Trophoblast cell (in vitro differentiated cells and primary cell): ENCODE results near the gene CCR5.
"Not testable (repeated sequence)": the region's sequence is repeated elsewhere in the genome, so short reads cannot be mapped to it uniquely, and the experiment has no call there.

Experiments used
- DNase-seq, 2 donors: peaks; one replicate each; pipeline ENCODE4 v3.0.0-alpha.2; 2016
- H2AFZ ChIP-seq: 2 replicates; pipeline ENCODE4 v1.6.1; 2013; ENCODE audit warnings: low read length, moderate library complexity, mild to moderate bottlenecking; ENCODE audit not compliant: insufficient read depth, poor library complexity
- H2AK5ac ChIP-seq: 2 replicates; pipeline ENCODE4 v1.6.1; 2013; ENCODE audit warnings: mild to moderate bottlenecking, low read length
- H2BK120ac ChIP-seq: 2 replicates; pipeline ENCODE4 v1.6.1; 2013; ENCODE audit warnings: low read length, mild to moderate bottlenecking, moderate library complexity; ENCODE audit not compliant: insufficient read depth, poor library complexity
- H2BK12ac ChIP-seq: 2 replicates; pipeline ENCODE4 v1.6.1; 2013; ENCODE audit warnings: mild to moderate bottlenecking, low read length, moderate library complexity
- H2BK5ac ChIP-seq: 2 replicates; pipeline ENCODE4 v1.6.1; 2013; ENCODE audit warnings: low read length, low read depth, moderate library complexity, mild to moderate bottlenecking; ENCODE audit not compliant: poor library complexity
- H3K14ac ChIP-seq: 2 replicates; pipeline ENCODE4 v1.6.1; 2013; ENCODE audit warnings: mild to moderate bottlenecking, low read length
- H3K18ac ChIP-seq: 2 replicates; pipeline ENCODE4 v1.6.1; 2013; ENCODE audit warnings: mild to moderate bottlenecking, low read length
- H3K23ac ChIP-seq: 2 replicates; pipeline ENCODE4 v1.6.1; 2013; ENCODE audit warnings: low read length
- H3K27ac ChIP-seq: 2 replicates; pipeline ENCODE4 v1.5.1; 2013; ENCODE audit warnings: low read depth, mild to moderate bottlenecking, inconsistent platforms, low read length, moderate library complexity
- H3K27me3 ChIP-seq: 2 replicates; pipeline ENCODE4 v1.6.1; 2013; ENCODE audit warnings: inconsistent platforms, mild to moderate bottlenecking, low read length, moderate library complexity; ENCODE audit not compliant: insufficient read depth
- H3K36me3 ChIP-seq, 2 experiments: 1 replicate in 1 of 2; 2 replicates in 1 of 2; pipeline ENCODE4 v1.6.1; 2013; ENCODE audit warnings: low read length in 2 of 2, mild to moderate bottlenecking in 2 of 2, moderate library complexity in 1 of 2; ENCODE audit not compliant: insufficient read depth in 2 of 2, control insufficient read depth in 1 of 2
- H3K4ac ChIP-seq: 2 replicates; pipeline ENCODE4 v1.6.1; 2013; ENCODE audit warnings: low read depth, mild to moderate bottlenecking, low read length, moderate library complexity
- H3K4me1 ChIP-seq, 2 experiments: 1 replicate in 1 of 2; 2 replicates in 1 of 2; pipeline ENCODE4 v1.6.1; 2013; ENCODE audit warnings: low read length in 2 of 2, mild to moderate bottlenecking in 2 of 2, moderate library complexity in 1 of 2; ENCODE audit not compliant: insufficient read depth in 2 of 2, control insufficient read depth in 1 of 2
- H3K4me2 ChIP-seq: 2 replicates; pipeline ENCODE4 v1.6.1; 2013; ENCODE audit warnings: inconsistent platforms, mild to moderate bottlenecking, low read length, moderate library complexity
- H3K4me3 ChIP-seq: 2 replicates; pipeline ENCODE4 v1.5.1; 2013; ENCODE audit warnings: mild to moderate bottlenecking, low read depth, low read length, inconsistent platforms
- H3K79me1 ChIP-seq: one replicate; pipeline ENCODE4 v1.6.1; 2013; ENCODE audit warnings: low read length
- H3K79me2 ChIP-seq: 2 replicates; pipeline ENCODE4 v1.6.1; 2013; ENCODE audit warnings: low read length, mild to moderate bottlenecking; ENCODE audit not compliant: control insufficient read depth, insufficient read depth, poor library complexity
- H3K9ac ChIP-seq: 2 replicates; pipeline ENCODE4 v1.6.1; 2013; ENCODE audit warnings: mild to moderate bottlenecking, low read length
- H3K9me3 ChIP-seq: 2 replicates; pipeline ENCODE4 v1.6.1; 2013; ENCODE audit warnings: low read depth, mild to moderate bottlenecking, control low read depth, inconsistent platforms, low read length; ENCODE audit not compliant: insufficient read depth
- H4K12ac ChIP-seq: 2 replicates; pipeline ENCODE4 v1.6.1; 2013; ENCODE audit warnings: low read depth, mild to moderate bottlenecking, low read length, moderate library complexity
- H4K8ac ChIP-seq: 2 replicates; pipeline ENCODE4 v1.6.1; 2013; ENCODE audit warnings: low read depth, mild to moderate bottlenecking, low read length, moderate library complexity
- H4K91ac ChIP-seq: one replicate; pipeline ENCODE4 v1.6.1; 2013; ENCODE audit warnings: low read depth, mild to moderate bottlenecking, low read length, moderate library complexity
- WGBS: extraction: QIAGEN DNeasy Blood & Tissue Kit; methylation state at CpG from one replicate; pipeline ENCODE4 v1.1.7; 2013; ENCODE audit warnings: missing lambda C conversion rate; ENCODE audit not compliant: insufficient read length, insufficient coverage; ENCODE audit errors: extremely low coverage; 5-methylcytosine and 5-hydroxymethylcytosine counted together

CCR5 gene

DNA sequence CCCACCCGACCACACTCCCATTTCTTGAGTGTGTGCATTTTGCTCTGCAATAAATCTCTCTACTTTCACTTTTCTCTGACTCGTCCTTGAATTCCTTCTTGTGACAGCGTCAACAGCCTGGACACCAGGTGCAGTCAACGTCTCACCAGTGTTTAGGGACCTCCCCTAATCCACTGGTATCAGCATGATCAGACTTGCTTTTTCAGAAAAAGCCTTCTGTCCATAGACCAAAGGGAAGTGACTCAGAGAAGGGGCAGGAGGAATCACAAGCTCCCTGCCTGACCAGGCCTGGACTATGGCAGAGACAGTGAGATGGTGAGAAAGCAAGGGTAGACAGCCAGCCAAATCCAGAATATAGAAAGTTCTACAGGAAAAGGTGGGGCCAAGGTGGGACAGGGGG lies 15.5 kb downstream of the CCR5 start:
- H3K27ac ChIP-seq = no peak overlapping the region
- H3K18ac ChIP-seq = no peak overlapping the region
- H3K27me3 ChIP-seq = no peaks in the 10 kb centered on the region
- H3K9me3 ChIP-seq = no peaks in the 10 kb centered on the region
- no peaks in the 10 kb centered on the region for H3K36me3 ChIP-seq
- no peak overlapping the region for H3K4me3 ChIP-seq
- H3K9ac ChIP-seq = no peak overlapping the region
- no peak overlapping the region for H4K8ac ChIP-seq
- H3K79me2 ChIP-seq = no peaks in the 10 kb centered on the region
- H2AK5ac ChIP-seq = no peak overlapping the region
- no peak overlapping the region for H4K91ac ChIP-seq
- H2AFZ ChIP-seq = no peak overlapping the region
- no peak overlapping the region for H4K12ac ChIP-seq
- no peak overlapping the region for H2BK12ac ChIP-seq
- no peak overlapping the region for H2BK120ac ChIP-seq
- H3K4me1 ChIP-seq = peaks cover 5 to 10% of the 10 kb centered on the region in 2 experiments
- no peak overlapping the region for H2BK5ac ChIP-seq
- no peak overlapping the region for H3K23ac ChIP-seq
- peak; percentile 84 to 93 for DNase-seq
- no peak overlapping the region for H3K14ac ChIP-seq
- no peak overlapping the region for H3K4me2 ChIP-seq
- whole genome bisulfite sequencing = no CpG with 5 or more reads among the region's 4 CpGs
- H3K4ac ChIP-seq = no peak overlapping the region
- H3K79me1 ChIP-seq = no peaks in the 10 kb centered on the region

DNA sequence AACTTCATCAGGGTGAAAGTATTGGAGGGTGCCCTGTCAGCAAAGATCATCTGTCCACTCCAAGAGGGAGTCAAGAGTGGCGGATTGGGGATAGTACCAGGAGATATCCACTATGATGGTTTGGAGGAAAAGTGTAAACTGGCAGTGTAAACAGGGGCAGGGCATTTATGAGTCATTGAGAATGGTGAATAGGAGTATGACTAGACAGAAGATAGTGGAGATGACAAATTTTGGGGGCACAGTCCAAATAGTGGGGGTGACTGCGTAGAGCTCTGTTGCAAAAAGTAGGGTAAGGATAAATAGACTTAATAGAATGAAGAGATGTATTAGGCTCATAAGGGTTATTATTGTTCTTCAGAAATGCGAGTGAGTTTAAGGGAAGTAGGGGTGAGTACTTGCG lies 18.1 kb downstream of the CCR5 start:
- not testable (repeated sequence) for H2AFZ ChIP-seq, DNase-seq, H3K14ac ChIP-seq, H2AK5ac ChIP-seq, H3K4ac ChIP-seq, H3K4me2 ChIP-seq, H4K12ac ChIP-seq, H3K18ac ChIP-seq, H2BK5ac ChIP-seq, H3K23ac ChIP-seq, H3K9me3 ChIP-seq, H3K27ac ChIP-seq, H3K79me1 ChIP-seq, H4K8ac ChIP-seq, H3K4me3 ChIP-seq, H2BK12ac ChIP-seq, H3K27me3 ChIP-seq, H2BK120ac ChIP-seq, H4K91ac ChIP-seq, H3K36me3 ChIP-seq, H3K79me2 ChIP-seq, H3K9ac ChIP-seq
- no CpG with 5 or more reads among the region's 4 CpGs for WGBS
- peaks cover 5 to 15% of the 10 kb centered on the region in 2 experiments for H3K4me1 ChIP-seq

DNA sequence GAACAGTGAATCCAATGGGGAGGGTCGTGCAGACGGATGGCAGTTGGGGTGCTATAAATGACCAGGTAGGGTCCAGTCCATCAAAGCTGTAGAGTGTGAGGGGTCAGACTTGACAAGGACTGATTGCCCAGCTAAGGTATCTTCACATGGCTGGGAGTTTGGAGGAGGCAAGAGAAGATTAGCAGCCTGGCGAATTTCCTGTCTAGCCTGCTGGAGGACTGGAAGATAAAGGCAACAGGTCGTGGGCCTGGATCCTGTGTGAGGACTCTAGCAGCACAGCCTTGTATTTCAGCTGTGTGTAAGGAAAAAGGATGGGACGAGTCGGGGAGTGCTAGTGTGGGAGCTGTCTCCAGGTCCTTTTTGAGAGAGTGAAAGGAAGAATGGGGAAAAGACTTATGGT lies 18.6 kb downstream of the CCR5 start:
- H3K79me2 ChIP-seq = no peaks in the 10 kb centered on the region
- H3K27ac ChIP-seq = no peak overlapping the region
- H3K14ac ChIP-seq = no peak overlapping the region
- peaks cover 7% of the 10 kb centered on the region for H3K79me1 ChIP-seq
- peaks cover 6 to 16% of the 10 kb centered on the region in 2 experiments for H3K4me1 ChIP-seq
- H2AFZ ChIP-seq = no peak overlapping the region
- H3K4me2 ChIP-seq = no peak overlapping the region
- H4K12ac ChIP-seq = no peak overlapping the region
- no peak overlapping the region for H3K23ac ChIP-seq
- no peak overlapping the region for H2BK5ac ChIP-seq
- H3K4ac ChIP-seq = no peak overlapping the region
- no CpG with 5 or more reads among the region's 6 CpGs for WGBS
- H4K8ac ChIP-seq = no peak overlapping the region
- H4K91ac ChIP-seq = no peak overlapping the region
- H3K36me3 ChIP-seq = no peaks in the 10 kb centered on the region
- no peaks in the 10 kb centered on the region for H3K27me3 ChIP-seq
- H3K9me3 ChIP-seq = no peaks in the 10 kb centered on the region
- no peak for DNase-seq
- no peak overlapping the region for H3K9ac ChIP-seq
- H3K4me3 ChIP-seq = no peak overlapping the region
- H2BK12ac ChIP-seq = no peak overlapping the region
- H3K18ac ChIP-seq = no peak overlapping the region
- H2AK5ac ChIP-seq = no peak overlapping the region
- no peak overlapping the region for H2BK120ac ChIP-seq

DNA sequence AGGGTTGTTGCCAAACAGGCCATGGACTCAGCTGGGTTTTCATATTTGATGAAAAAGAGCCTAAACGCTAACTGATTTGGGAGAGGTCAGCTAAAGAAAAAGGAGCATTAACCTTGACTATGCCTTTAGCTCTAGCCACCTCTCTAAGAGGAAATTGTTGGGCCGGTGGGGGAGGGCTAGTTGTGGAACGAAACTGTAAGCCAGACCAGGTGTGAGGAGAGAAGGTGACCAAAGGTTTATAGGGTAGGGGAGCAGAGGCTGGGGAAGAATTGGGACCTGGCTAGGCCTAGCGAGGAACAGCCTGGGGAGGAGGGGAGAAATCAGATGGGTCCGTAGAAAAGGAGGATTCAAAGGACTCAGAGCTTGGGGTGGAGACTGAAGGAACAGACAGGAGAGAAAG lies 20.8 kb downstream of the CCR5 start:
- H3K4me3 ChIP-seq, H3K18ac ChIP-seq, H2AFZ ChIP-seq, H2BK120ac ChIP-seq, H3K4ac ChIP-seq, H3K27ac ChIP-seq, H3K9me3 ChIP-seq, H2BK5ac ChIP-seq, H4K91ac ChIP-seq, H4K8ac ChIP-seq, DNase-seq, H3K27me3 ChIP-seq, H3K4me2 ChIP-seq, H2BK12ac ChIP-seq, H3K23ac ChIP-seq, H2AK5ac ChIP-seq, H3K79me2 ChIP-seq, H4K12ac ChIP-seq, H3K36me3 ChIP-seq, H3K9ac ChIP-seq, H3K14ac ChIP-seq: not testable (repeated sequence)
- peaks cover 20 to 24% of the 10 kb centered on the region in 2 experiments for H3K4me1 ChIP-seq
- no CpG with 5 or more reads among the region's 5 CpGs for WGBS
- peaks cover 10% of the 10 kb centered on the region for H3K79me1 ChIP-seq
